ENCODE results near the gene FPGS.

Gene FPGS

DNA sequence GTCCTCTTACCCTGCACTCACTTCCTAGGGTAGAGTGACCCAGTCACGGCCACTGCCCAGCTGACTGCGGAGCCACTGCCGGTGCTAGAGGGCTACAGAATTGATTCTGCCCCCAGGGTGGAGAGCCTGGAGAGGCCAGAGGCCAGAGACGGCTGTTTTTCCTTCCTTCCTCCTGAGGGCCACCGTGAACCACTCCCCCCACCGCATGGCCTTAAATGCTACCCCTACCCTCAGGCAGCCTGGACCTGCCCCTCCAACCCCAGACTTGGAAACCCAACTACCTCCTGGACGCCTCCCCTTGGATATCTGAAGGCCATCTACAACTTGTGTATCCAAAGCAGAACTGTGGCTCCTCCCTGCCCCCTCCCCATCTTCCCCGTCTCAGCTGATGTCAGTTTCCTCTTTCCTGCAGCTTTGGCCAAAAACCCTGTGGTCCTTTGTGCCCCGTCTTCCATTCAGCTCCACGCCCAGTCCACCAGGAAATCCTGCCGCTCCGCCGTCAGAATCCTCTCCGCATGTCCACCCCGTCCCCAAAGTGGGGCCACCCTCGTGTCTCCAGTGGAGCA is 40.5 kb upstream of the FPGS start:
- peaks cover 10% of the 10 kb centered on the region for H3K4me1 ChIP-seq (ENCODE audit: insufficient read depth, low read length)
- no peak overlapping the region for H3K27ac ChIP-seq (ENCODE audit: low read depth, low read length)
- no peak overlapping the region for H3K9ac ChIP-seq (ENCODE audit: low read length)
- peaks cover 0 to 9% of the 10 kb centered on the region in 2 donors for H3K27me3 ChIP-seq (ENCODE audit: control insufficient read depth in 1 of 2, insufficient read depth in 2 of 2, low read length in 2 of 2)
- H3K9me3 ChIP-seq (ENCODE audit: low read length): no peaks in the 10 kb centered on the region
- no peak overlapping the region for H3K4me3 ChIP-seq (ENCODE audit: low read depth in 1 of 2, low read length in 2 of 2)
- H3K36me3 ChIP-seq (ENCODE audit: insufficient read depth, low read length): no peaks in the 10 kb centered on the region

GRCh38 chr9:127763918-127764384 is 38.7 kb upstream of the FPGS start:
- H3K4me1 ChIP-seq (ENCODE audit: insufficient read depth, low read length): peaks cover 10% of the 10 kb centered on the region
- no peak overlapping the region for H3K27ac ChIP-seq (ENCODE audit: low read depth, low read length)
- H3K27me3 ChIP-seq (ENCODE audit: control insufficient read depth in 1 of 2, insufficient read depth in 2 of 2, low read length in 2 of 2): peaks cover 0 to 9% of the 10 kb centered on the region in 2 donors
- H3K9me3 ChIP-seq (ENCODE audit: low read length): no peaks in the 10 kb centered on the region
- H3K4me3 ChIP-seq (ENCODE audit: low read depth in 1 of 2, low read length in 2 of 2): no peak overlapping the region
- no peaks in the 10 kb centered on the region for H3K36me3 ChIP-seq (ENCODE audit: insufficient read depth, low read length)
- no peak overlapping the region for H3K9ac ChIP-seq (ENCODE audit: low read length)

GRCh38 chr9:127765418-127765817 is 37.3 kb upstream of the FPGS start:
- Histone ChIP-seq H3K9ac (ENCODE audit: low read length) (no peak overlapping the region), H3K27ac (ENCODE audit: low read depth, low read length) (no peak overlapping the region), H3K4me1 (ENCODE audit: insufficient read depth, low read length) (peaks cover 12% of the 10 kb centered on the region)

DNA sequence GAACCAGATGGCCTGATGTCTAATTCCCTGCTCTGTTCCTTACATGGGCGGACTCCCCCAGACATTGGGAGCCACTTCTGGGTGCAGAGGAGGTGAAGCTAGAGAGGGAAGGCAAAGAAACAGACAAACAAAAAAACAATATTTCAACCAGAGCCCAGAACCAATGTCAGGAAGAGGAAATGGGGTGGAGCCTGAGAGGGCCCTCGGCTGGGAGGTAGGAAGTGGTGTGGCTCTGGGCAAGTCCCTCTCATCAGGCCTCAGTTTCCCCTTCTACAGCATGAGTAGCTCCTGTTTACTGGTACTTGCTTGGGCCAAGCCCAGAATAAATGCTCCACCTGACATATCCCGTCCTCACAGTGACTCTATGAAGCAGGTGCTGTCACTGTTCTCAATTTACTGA is 35.3 kb upstream of the FPGS start:
- Histone ChIP-seq H3K36me3 (ENCODE audit: insufficient read depth, low read length) (no peaks in the 10 kb centered on the region), H3K27me3 (ENCODE audit: control insufficient read depth in 1 of 2, insufficient read depth in 2 of 2, low read length in 2 of 2) (peaks cover 0 to 5% of the 10 kb centered on the region in 2 donors), H3K4me3 (ENCODE audit: low read depth in 1 of 2, low read length in 2 of 2) (no peak overlapping the region), H3K4me1 (ENCODE audit: insufficient read depth, low read length) (peaks cover 19% of the 10 kb centered on the region), H3K27ac (ENCODE audit: low read depth, low read length) (no peak overlapping the region), H3K9ac (ENCODE audit: low read length) (no peak overlapping the region), H3K9me3 (ENCODE audit: low read length) (no peaks in the 10 kb centered on the region)

More at GRCh38 chr9:127765418-127765817, 37.3 kb upstream of the FPGS start:
- Histone ChIP-seq H3K27me3 (ENCODE audit: control insufficient read depth in 1 of 2, insufficient read depth in 2 of 2, low read length in 2 of 2) (peaks cover 0 to 9% of the 10 kb centered on the region in 2 donors), H3K36me3 (ENCODE audit: insufficient read depth, low read length) (no peaks in the 10 kb centered on the region), H3K9me3 (ENCODE audit: low read length) (no peaks in the 10 kb centered on the region), H3K4me3 (ENCODE audit: low read depth in 1 of 2, low read length in 2 of 2) (no peak overlapping the region)

- Histone ChIP-seq H3K4me1 (ENCODE audit: insufficient read depth, low read length) (peaks cover 16% of the 10 kb centered on the region), H3K4me3 (ENCODE audit: low read depth in 1 of 2, low read length in 2 of 2) (no peak overlapping the region), H3K27me3 (ENCODE audit: control insufficient read depth in 1 of 2, insufficient read depth in 2 of 2, low read length in 2 of 2) (no peaks in the 10 kb centered on the region), H3K9me3 (ENCODE audit: low read length) (no peaks in the 10 kb centered on the region), H3K27ac (ENCODE audit: low read depth, low read length) (no peak overlapping the region), H3K36me3 (ENCODE audit: insufficient read depth, low read length) (no peaks in the 10 kb centered on the region), H3K9ac (ENCODE audit: low read length) (no peak overlapping the region)
Observed at GRCh38 chr9:127767909-127768331, 34.8 kb upstream of the FPGS start.

- no peaks in the 10 kb centered on the region for H3K9me3 ChIP-seq (ENCODE audit: low read length)
- H3K27ac ChIP-seq (ENCODE audit: low read depth, low read length): no peak overlapping the region
- H3K4me1 ChIP-seq (ENCODE audit: insufficient read depth, low read length): peaks cover 9% of the 10 kb centered on the region
- H3K4me3 ChIP-seq (ENCODE audit: low read depth in 1 of 2, low read length in 2 of 2): no peak overlapping the region
- no peaks in the 10 kb centered on the region for H3K36me3 ChIP-seq (ENCODE audit: insufficient read depth, low read length)
- H3K9ac ChIP-seq (ENCODE audit: low read length): no peak overlapping the region
- no peaks in the 10 kb centered on the region for H3K27me3 ChIP-seq (ENCODE audit: control insufficient read depth in 1 of 2, insufficient read depth in 2 of 2, low read length in 2 of 2)
Observed at GRCh38 chr9:127768698-127769097, 34.0 kb upstream of the FPGS start.

- Histone ChIP-seq H3K27ac (ENCODE audit: low read depth, low read length) (no peak overlapping the region), H3K4me1 (ENCODE audit: insufficient read depth, low read length) (peaks cover 9% of the 10 kb centered on the region), H3K9ac (ENCODE audit: low read length) (no peak overlapping the region), H3K27me3 (ENCODE audit: control insufficient read depth in 1 of 2, insufficient read depth in 2 of 2, low read length in 2 of 2) (no peaks in the 10 kb centered on the region), H3K9me3 (ENCODE audit: low read length) (no peaks in the 10 kb centered on the region), H3K36me3 (ENCODE audit: insufficient read depth, low read length) (no peaks in the 10 kb centered on the region), H3K4me3 (ENCODE audit: low read depth in 1 of 2, low read length in 2 of 2) (no peak overlapping the region)
Observed at GRCh38 chr9:127769101-127769500, 33.6 kb upstream of the FPGS start.

DNA sequence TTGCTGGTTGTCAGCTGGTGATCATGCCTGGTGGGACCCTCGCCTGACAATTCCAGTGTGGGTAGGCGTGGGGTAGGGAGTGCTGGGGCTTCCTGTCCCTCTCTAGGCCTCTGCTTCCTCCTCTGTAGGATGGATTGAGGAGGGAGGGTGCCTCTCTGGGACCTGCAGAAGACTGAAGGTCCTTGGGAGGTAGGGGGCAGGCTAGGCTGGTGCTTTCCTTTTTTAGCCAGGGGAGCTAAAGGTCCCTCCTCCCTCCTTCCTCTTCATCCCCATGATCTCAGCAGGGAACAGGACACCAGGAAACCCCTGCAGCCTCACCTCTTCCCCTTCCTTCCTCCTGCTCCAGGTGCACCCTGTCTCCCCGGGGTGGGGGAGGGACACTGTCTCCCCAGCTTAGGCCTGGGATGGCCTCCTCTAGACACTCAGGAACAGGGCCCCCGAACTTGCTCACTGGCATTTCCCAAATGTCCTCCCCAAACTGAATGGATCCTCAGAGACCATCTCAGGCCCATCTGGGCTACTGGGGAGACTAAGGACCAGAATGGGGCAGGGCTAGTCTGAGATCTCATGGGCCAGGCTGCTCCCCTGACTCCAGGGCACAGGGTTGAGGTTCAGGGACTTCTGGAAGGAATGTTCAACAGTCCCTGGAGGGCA is 32.6 kb upstream of the FPGS start:
- H3K9ac ChIP-seq (ENCODE audit: low read length): no peak overlapping the region
- peaks cover 9% of the 10 kb centered on the region for H3K4me1 ChIP-seq (ENCODE audit: insufficient read depth, low read length)
- H3K27ac ChIP-seq (ENCODE audit: low read depth, low read length): no peak overlapping the region
- no peaks in the 10 kb centered on the region for H3K27me3 ChIP-seq (ENCODE audit: control insufficient read depth in 1 of 2, insufficient read depth in 2 of 2, low read length in 2 of 2)
- H3K9me3 ChIP-seq (ENCODE audit: low read length): no peaks in the 10 kb centered on the region
- no peak overlapping the region for H3K4me3 ChIP-seq (ENCODE audit: low read depth in 1 of 2, low read length in 2 of 2)
- H3K36me3 ChIP-seq (ENCODE audit: insufficient read depth, low read length): no peaks in the 10 kb centered on the region

DNA sequence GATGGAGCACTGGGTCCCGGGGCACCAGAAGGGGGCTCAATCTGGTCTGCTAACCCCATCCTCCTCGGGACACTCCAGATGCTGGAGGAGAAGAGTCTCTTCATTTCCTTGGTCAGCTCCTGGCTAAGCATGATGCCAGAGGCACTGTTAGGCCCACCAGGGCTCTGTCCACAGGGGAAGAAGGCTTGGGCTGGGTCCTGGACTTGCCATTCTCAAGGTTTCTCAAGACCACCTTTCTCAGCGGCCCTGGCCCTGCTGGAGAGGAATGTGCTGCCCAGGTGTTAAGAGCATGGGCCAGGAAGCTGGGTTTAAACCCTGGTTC is 32.1 kb upstream of the FPGS start:
- peaks cover 9% of the 10 kb centered on the region for H3K4me1 ChIP-seq (ENCODE audit: insufficient read depth, low read length)
- H3K27me3 ChIP-seq (ENCODE audit: control insufficient read depth in 1 of 2, insufficient read depth in 2 of 2, low read length in 2 of 2): no peaks in the 10 kb centered on the region
- no peak overlapping the region for H3K9ac ChIP-seq (ENCODE audit: low read length)

GRCh38 chr9:127770905-127771569 is 31.6 kb upstream of the FPGS start:
- Histone ChIP-seq H3K9me3 (ENCODE audit: low read length) (no peaks in the 10 kb centered on the region), H3K27ac (ENCODE audit: low read depth, low read length) (peak overlapping the region; percentile 32), H3K27me3 (ENCODE audit: control insufficient read depth in 1 of 2, insufficient read depth in 2 of 2, low read length in 2 of 2) (no peaks in the 10 kb centered on the region), H3K4me3 (ENCODE audit: low read depth in 1 of 2, low read length in 2 of 2) (peak overlapping the region; percentile 31 to 55), H3K9ac (ENCODE audit: low read length) (no peak overlapping the region), H3K36me3 (ENCODE audit: insufficient read depth, low read length) (no peaks in the 10 kb centered on the region), H3K4me1 (ENCODE audit: insufficient read depth, low read length) (peaks cover 9% of the 10 kb centered on the region)

More for the DNA sequence above, 32.1 kb upstream of the FPGS start:
- Histone ChIP-seq H3K36me3 (ENCODE audit: insufficient read depth, low read length) (no peaks in the 10 kb centered on the region), H3K4me3 (ENCODE audit: low read depth in 1 of 2, low read length in 2 of 2) (peak overlapping the region in 1 of 2 donors; percentile 55), H3K9me3 (ENCODE audit: low read length) (no peaks in the 10 kb centered on the region), H3K27ac (ENCODE audit: low read depth, low read length) (peak overlapping the region; percentile 32)

GRCh38 chr9:127771570-127772189 is 31.0 kb upstream of the FPGS start:
- no peaks in the 10 kb centered on the region for H3K27me3 ChIP-seq (ENCODE audit: control insufficient read depth in 1 of 2, insufficient read depth in 2 of 2, low read length in 2 of 2)
- H3K9me3 ChIP-seq (ENCODE audit: low read length): no peaks in the 10 kb centered on the region
- H3K4me3 ChIP-seq (ENCODE audit: low read depth in 1 of 2, low read length in 2 of 2): peak overlapping the region in 1 of 2 donors; percentile 21
- no peak overlapping the region for H3K9ac ChIP-seq (ENCODE audit: low read length)
- H3K36me3 ChIP-seq (ENCODE audit: insufficient read depth, low read length): no peaks in the 10 kb centered on the region
- H3K4me1 ChIP-seq (ENCODE audit: insufficient read depth, low read length): peaks cover 9% of the 10 kb centered on the region
- H3K27ac ChIP-seq (ENCODE audit: low read depth, low read length): peak overlapping the region; percentile 44
